Measurements from ENCODE around the gene EXD2.
"Not testable (repeated sequence)": the region's sequence is repeated elsewhere in the genome, so short reads cannot be mapped to it uniquely, and the experiment has no call there.

Gene EXD2

DNA sequence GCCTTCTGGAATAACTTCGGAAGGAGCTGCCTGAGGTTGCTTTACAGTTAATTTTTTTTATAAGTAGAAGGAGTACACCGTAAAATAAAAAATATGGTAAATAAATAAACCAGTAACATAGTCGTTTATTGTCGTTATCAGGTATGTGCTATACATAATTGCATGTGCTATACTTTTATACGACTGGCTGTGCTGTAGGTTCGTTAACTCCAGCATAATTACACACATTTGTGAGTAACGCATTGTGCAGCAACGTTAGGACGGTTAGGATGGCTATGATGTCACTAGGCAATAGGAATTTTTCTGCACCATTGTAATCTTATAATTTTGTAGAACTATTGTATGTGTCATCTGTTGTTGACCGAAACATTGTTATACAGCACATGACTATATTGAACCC lies 8.5 kb downstream of the EXD2 start:
- DNase-seq (ENCODE audit: low read depth in 2 of 2), result no peak

DNA sequence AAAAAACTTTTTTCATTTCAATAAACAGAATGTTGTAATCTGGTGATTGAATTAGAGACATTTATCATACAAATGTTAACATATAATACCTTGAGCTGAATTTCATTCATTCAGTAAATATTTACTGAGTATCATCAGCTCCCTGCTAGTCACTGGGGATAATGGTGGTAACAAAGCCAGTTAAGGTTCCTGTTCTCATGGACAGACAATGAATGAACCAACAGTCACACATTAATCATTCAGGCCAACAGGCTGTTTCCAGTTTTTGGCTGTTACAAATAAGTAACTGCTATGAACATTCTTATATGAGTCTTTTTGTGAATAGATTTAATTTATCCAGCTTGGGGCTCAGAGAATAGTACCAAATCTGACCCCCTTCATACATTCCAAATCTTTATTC lies 13.5 kb downstream of the EXD2 start:
- DNase-seq (ENCODE audit: low read depth in 2 of 2), result no peak

GRCh38 chr14:69207435-69208041 lies 16.2 kb downstream of the EXD2 start:
- no peak for DNase-seq (ENCODE audit: low read depth in 2 of 2)

DNA sequence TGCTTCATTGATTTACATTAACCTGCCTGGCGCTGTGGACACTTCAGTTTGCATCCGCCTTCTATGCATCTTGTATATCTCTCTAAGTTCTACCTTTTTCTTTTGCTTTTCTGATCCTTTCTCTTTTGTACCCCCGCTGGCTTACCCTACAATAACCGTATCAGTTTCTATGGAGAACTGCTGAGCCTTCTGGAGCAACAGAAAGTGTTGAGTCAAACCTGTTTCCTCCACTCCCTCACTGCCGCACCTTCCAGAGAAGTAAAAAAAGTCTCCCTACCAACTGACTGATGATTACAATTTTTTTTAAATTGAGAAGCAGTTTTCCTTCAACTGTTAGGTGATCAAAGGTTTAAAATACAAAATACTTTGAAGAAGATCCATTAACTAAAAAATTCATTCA lies 17.4 kb downstream of the EXD2 start:
- no peak for DNase-seq (ENCODE audit: low read depth in 2 of 2)

DNA sequence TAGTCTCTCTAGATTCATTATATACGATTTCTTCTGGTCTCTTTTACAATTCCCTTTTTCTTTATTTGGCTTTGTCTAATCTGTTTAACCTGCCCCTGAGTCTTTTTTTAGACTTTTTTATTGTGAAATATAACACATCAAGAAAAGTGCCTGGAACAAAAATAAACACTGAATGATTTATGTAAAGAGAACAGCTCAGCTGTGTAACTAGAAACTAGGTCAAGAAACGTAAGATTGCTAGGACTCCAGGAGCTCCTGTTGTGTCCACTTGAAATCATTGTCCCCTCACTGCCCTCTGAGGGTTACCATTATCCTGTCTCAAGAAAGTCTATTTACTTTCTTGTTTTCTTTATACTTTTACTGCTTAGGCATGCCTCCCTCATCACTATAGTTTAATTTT lies 23.1 kb downstream of the EXD2 start:
- no peak for DNase-seq (ENCODE audit: low read depth in 2 of 2)

- not testable (repeated sequence) for DNase-seq (ENCODE audit: low read depth in 2 of 2)
These were observed 26.4 kb downstream of the EXD2 start for GRCh38 chr14:69217663-69218062.

- no peak for DNase-seq (ENCODE audit: low read depth in 2 of 2)
These were observed 33.6 kb downstream of the EXD2 start for GRCh38 chr14:69224946-69225345.

DNA sequence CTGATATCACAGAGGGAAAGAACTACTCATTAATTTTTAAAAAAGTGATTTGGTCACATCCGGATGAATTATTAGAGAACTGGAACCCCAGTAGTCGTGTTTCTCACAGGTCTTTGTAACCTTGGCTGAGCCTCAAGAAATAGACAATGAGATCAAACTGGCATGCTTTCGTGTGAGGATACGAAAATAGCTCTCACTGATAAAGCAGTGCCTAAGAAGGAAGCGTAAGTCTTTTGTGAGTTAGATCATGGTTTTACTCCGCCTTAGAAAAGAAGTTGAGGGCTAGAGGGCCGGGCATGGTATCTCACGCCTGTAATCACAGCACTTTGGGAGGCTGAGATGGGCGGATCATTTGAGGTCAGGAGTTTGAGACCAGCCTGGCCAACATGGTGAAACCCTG lies 34.9 kb downstream of the EXD2 start:
- no peak for DNase-seq (ENCODE audit: low read depth in 2 of 2)

- DNase-seq (ENCODE audit: low read depth in 2 of 2), result no peak
These were observed 35.4 kb downstream of the EXD2 start for GRCh38 chr14:69226736-69227135.

DNA sequence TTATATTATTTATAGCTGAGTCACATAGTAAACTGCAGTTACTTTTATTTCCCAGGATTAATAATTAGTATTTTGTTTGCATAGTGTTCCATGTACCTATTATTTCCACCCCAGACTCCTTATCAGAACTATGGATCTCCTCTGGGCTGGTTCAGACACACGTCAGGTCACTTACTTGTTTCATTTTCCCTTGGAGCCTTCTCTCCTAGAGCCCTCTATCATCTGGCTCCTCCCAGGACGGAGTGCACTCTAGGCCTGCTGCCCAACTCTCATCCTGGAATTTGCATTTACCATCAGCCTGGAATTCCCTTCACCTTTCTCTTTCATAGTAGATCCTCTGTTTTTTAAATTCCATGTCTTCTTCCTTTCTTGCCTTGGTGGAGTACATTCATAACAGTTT lies 40.2 kb downstream of the EXD2 start:
- no peak for DNase-seq (ENCODE audit: low read depth in 2 of 2)

DNA sequence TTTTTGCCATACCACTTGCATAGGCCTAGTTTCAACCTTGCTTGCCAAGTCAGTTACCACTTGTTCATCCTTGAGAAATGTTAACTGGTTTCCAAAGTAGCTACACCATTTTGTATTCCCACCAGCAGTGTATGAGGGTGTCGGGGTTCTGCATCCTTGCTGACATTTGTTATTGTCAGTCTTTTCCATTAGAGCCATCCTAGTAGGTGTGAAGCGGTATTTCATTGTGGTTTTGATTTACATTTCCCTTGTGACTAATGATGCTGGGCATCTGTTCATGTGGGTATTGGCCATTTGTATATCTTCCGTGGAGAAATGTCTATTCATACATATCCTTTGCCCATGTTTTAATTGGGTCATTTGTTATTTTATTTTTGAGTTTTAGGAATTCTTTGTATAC lies 41.1 kb downstream of the EXD2 start:
- no peak for DNase-seq (ENCODE audit: low read depth in 2 of 2)

GRCh38 chr14:69234106-69234505 lies 42.8 kb downstream of the EXD2 start:
- DNase-seq (ENCODE audit: low read depth in 2 of 2), result no peak

DNA sequence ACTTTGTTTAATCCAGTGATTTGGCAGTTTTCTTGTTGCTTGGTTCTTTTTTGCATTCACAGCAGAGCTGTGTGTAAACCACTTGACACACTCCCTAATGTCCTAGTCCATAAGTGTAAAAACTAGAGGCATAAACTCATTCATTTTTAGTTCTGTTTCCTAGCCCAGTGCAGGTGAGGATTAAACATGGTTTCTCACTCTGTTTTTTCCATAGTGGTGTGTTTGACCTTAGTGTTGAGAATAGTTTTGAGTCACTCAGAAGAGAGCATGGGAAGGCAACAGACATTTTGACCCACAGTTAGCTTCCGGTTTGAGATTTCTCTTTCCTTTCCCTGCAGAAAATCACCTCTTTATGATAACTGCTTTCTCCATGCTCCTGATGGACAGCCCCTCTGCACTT lies 44.4 kb downstream of the EXD2 start:
- DNase-seq (ENCODE audit: low read depth in 2 of 2), result no peak

DNA sequence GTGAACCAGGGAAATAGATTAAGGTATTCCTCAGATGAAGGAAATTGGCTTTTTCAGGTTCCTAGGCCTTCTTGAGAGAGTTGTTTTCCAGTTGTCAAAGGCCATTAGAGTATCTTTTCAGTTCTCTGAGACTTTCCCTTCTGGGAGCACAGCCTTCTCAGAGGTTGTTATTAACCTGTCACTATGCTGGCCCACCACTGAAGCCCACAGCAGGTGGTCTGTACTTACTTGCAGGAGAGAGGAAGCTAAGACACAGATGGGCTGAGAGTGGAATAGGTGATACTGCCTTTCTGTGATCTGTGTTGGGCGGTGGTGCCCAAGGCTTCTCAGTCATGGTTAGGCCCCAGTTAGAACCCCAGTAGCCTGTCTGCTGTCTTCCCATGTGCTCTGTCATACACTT lies 45.8 kb downstream of the EXD2 start:
- DNase-seq (ENCODE audit: low read depth in 2 of 2), result no peak

DNA sequence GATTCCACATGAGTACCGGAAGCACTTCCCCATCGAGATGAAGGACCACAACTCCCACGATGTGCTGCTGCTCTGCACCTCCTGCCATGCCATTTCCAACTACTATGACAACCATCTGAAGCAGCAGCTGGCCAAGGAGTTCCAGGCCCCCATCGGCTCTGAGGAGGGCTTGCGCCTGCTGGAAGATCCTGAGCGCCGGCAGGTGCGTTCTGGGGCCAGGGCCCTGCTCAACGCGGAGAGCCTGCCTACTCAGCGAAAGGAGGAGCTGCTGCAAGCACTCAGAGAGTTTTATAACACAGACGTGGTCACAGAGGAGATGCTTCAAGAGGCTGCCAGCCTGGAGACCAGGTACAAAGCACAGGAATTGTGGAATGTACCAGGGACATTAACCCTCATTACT lies 46.3 kb downstream of the EXD2 start:
- DNase-seq (ENCODE audit: low read depth in 2 of 2), result no peak

- DNase-seq (ENCODE audit: low read depth in 2 of 2), result no peak
These were observed 47.6 kb downstream of the EXD2 start for GRCh38 chr14:69238883-69239282.

GRCh38 chr14:69240527-69241173 lies 49.4 kb downstream of the EXD2 start:
- DNase-seq (ENCODE audit: low read depth in 2 of 2), result no peak

GRCh38 chr14:69241577-69241976 lies 50.3 kb downstream of the EXD2 start:
- no peak for DNase-seq (ENCODE audit: low read depth in 2 of 2)

- DNase-seq (ENCODE audit: low read depth in 2 of 2), result peak; percentile 13 to 17
These were observed 51.3 kb downstream of the EXD2 start for GRCh38 chr14:69242311-69243224.

DNA sequence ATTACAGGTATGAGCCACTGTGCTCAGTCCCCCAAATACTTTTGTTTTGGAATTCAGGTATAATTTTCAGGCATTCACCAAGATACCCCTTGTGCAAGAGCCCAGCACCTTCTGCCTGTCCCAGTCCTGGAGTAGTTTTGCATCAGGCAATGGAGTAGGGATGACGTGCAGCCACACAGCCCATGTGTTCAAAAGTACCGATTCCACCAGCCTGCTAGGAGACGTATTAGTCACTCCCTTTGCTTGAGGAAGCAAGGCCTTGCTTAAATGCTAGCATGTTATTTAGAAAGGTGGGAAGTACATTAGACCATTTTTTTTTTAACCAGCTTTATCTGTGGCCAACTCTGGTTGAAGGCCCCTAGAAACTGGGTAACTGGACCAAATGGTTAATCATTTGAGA lies 53.6 kb downstream of the EXD2 start:
- DNase-seq (ENCODE audit: low read depth in 2 of 2), result no peak

GRCh38 chr14:69246331-69246730 lies 55.0 kb downstream of the EXD2 start:
- no peak for DNase-seq (ENCODE audit: low read depth in 2 of 2)

DNA sequence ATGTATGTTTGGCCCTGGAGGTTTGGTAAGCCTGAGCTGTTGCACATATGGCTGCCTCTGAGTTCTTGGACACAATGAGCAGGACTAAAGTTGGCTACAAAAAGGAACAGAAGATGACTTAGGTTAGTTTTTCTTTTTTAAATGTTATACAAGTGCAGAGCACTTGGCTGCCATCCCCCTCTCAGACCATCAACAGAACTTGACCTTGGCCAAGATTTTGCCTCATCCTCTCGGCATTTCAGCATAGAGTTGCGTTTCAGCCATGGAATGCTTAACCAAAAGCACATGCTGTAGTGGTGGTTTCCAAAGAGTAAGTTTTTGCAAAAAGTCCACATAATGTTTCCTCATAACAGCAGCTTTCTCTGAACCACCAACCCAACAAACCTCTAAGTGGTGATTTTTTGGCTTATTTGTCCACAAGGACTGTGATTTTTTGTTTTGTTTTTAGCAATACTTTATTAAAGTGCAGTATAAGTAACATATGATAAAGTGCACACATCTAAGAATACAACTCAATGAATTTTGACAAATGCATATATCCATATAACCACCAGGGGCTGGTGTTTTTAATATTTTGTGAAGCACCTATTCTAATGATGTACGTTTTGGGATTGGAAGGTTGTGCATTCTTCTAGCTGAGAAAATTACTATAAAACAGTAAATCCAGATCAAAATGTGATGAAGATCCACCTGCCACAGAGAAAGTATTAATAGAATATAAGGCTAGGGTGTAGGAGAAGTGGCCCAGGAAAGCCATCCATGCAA lies 56.6 kb downstream of the EXD2 start:
- no peak for DNase-seq (ENCODE audit: low read depth in 2 of 2)
